GF-D8 (cell line): ENCODE data around the gene MC3R.

ENCODE experiments used
- DNase-seq: peaks from one replicate; lab custom pipeline; 2025; lab: John Stamatoyannopoulos, UW

MC3R gene

GRCh38 chr20:56249956-56250355, 1.4 kb downstream of the MC3R start:
- DNase-seq: no peak

- no peak for DNase-seq
These were observed 9.1 kb downstream of the MC3R start for GRCh38 chr20:56257604-56258003.

GRCh38 chr20:56259948-56260347, 11.4 kb downstream of the MC3R start:
- no peak for DNase-seq

GRCh38 chr20:56268536-56268935, 20.0 kb downstream of the MC3R start:
- DNase-seq: no peak

GRCh38 chr20:56271974-56272373, 23.4 kb downstream of the MC3R start:
- no peak for DNase-seq

GRCh38 chr20:56273491-56273890, 25.0 kb downstream of the MC3R start:
- DNase-seq: no peak

- DNase-seq: no peak
These were observed 25.6 kb downstream of the MC3R start for GRCh38 chr20:56274156-56274555.

- DNase-seq: no peak
These were observed 29.7 kb downstream of the MC3R start for GRCh38 chr20:56278196-56278595.

GRCh38 chr20:56285496-56285895, 37.0 kb downstream of the MC3R start:
- no peak for DNase-seq

- no peak for DNase-seq
These were observed 41.1 kb downstream of the MC3R start for GRCh38 chr20:56289652-56290051.

- DNase-seq: no peak
These were observed 50.8 kb downstream of the MC3R start for GRCh38 chr20:56299362-56299761.
